ENCODE results near the gene ZFP57. TPM values are rescaled to one million over a fixed set of nuclear protein-coding genes. Genes with fewer than 3 reads are reported as not detected.

Gene ZFP57
- total RNA-seq (2022; extraction: Qiagen RNA extraction; ENCODE audit: low read depth) = not detected in 5 replicates

DNA sequence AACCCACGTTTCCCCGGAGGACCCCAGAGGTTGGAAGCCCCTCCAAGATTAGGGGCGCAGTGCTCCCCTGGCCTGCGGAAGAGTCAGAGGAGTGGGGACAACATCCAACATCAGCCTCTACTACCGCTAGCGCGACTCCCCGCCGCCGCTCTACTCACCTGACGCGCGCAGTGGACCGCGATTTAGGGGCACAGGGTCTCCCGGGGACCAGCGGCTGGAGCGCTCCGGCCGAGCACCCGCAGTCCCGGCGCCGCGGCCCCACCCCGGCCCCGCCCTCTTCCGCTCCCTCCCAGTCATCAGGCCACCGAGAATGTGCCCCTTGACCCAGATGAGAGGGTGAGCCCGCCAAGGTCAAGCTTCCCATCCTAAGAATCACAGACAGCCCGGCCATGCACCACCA, at the start of gene ZFP57:
ZFP57 (minus strand) TSS at position 249 of the 400 bp plus-strand sequence. CDS start 4,149 bp downstream, outside the sequence.

DNA sequence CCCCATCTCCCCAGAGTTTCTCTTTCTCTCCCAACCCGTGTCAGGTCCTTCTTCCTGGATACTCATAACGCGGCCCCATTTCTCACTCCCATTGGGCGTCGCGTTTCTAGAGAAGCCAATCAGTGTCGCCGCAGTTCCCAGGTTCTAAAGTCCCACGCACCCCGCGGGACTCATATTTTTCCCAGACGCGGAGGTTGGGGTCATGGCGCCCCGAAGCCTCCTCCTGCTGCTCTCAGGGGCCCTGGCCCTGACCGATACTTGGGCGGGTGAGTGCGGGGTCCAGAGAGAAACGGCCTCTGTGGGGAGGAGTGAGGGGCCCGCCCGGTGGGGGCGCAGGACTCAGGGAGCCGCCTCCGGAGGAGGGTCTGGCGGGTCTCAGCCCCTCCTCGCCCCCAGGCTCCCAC, 42.3 kb upstream of the ZFP57 start, which contains the start of gene HLA-F:
HLA-F (plus strand) TSS at position 173 of the 404 bp plus-strand sequence; CDS start at position 203, 30 bp downstream.

DNA sequence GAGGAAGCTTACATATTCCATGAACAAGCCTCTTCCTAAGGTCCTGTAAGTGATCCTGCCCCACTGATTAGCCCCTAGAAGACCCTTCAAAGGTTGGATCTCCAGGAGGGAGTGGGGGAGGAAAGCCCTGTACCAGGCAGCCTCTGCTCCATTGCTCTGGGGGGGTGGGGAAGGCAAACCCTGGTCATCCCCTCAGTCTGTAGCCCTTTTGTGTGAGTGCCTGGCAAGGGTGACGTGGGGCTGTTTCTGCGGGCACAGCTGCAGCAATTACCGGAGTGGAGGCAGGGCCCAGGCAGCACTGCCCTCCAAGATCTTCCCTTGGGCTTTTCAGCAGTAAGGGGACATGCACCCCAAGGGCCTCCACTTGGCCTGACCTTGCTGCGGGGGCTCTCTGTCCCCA, 24.2 kb downstream of the ZFP57 start, which contains the start of gene MOG:
MOG (plus strand) TSS at position 295 of the 400 bp plus-strand sequence. CDS start 118 bp downstream, outside the sequence.

DNA sequence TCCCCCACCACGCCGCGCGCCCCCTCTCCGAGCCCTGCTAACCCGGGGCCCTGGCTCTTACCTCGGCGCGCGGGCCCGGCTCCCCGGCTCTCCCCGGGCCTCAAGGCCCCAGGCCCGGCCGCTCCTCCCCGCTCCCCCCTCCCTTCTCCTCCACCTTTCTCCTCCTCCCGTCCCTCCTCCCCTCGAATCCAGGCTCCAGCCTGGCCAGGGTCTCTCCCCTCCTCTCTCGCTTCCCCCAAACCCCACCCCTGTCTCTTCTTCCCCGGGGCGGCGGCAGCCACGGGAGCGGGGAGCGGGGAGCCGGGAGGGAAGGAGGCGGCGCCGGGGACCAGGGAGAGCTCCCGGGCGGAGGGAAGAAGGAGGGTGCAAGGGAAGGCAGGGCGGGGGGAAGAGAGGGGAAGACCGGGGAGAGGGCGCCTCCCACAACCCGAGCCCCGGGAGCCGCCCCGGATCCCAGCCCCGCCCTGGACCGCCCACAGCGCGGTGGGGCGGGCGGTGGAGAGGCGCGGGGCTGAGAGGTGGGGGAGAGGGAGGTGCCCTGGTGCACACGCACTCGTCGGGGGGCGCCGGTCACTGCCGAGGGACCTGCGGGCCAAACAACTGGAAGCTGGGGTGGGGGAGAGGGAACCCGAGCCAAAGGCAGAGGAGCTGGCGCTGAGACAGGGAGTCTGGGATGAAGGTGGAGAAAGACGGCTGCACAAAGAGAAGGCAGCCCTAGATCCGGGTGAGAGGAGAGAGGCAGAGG, 48.0 kb downstream of the ZFP57 start, which contains the start of gene GABBR1:
GABBR1 (minus strand) TSS at position 395 of the 745 bp plus-strand sequence. CDS start 798 bp downstream, outside the sequence.

Other genes starting within 250 kb of the ZFP57 start
- gene OR10C1, start 241.8 kb downstream of the ZFP57 start, total RNA-seq (2022; extraction: Qiagen RNA extraction; ENCODE audit: low read depth) = not detected in 5 replicates
- gene OR11A1, start 224.1 kb downstream of the ZFP57 start, total RNA-seq (2022; extraction: Qiagen RNA extraction; ENCODE audit: low read depth) = not detected in 5 replicates
- gene OR2H1, start 224.0 kb downstream of the ZFP57 start, total RNA-seq (2022; extraction: Qiagen RNA extraction; ENCODE audit: low read depth) = not detected in 5 replicates
- not detected in 5 replicates for gene MAS1L, start 193.2 kb downstream of the ZFP57 start, total RNA-seq (2022; extraction: Qiagen RNA extraction; ENCODE audit: low read depth)
- gene UBD, start 121.4 kb downstream of the ZFP57 start, total RNA-seq (2022; extraction: Qiagen RNA extraction; ENCODE audit: low read depth) = 0.44 to 0.95 TPM (median 0.61 TPM) in 5 replicates
- gene OR2H2, start 96.0 kb downstream of the ZFP57 start, total RNA-seq (2022; extraction: Qiagen RNA extraction; ENCODE audit: low read depth) = not detected in 5 replicates
- 2.8 to 5.7 TPM (median 5.1 TPM) in 5 replicates for gene GABBR1, start 48.0 kb downstream of the ZFP57 start, total RNA-seq (2022; extraction: Qiagen RNA extraction; ENCODE audit: low read depth)
- gene MOG, start 24.1 kb downstream of the ZFP57 start, total RNA-seq (2022; extraction: Qiagen RNA extraction; ENCODE audit: low read depth) = not detected in 5 replicates
- gene HLA-F, start 42.3 kb upstream of the ZFP57 start, total RNA-seq (2022; extraction: Qiagen RNA extraction; ENCODE audit: low read depth) = 4.1 to 4.8 TPM (median 4.5 TPM) in 5 replicates
- gene HLA-G, start 146.7 kb upstream of the ZFP57 start, total RNA-seq (2022; extraction: Qiagen RNA extraction; ENCODE audit: low read depth) = not detected in 5 replicates